Caki2 (cell line): Measurements from ENCODE around the gene MIB2. TPM values are rescaled to one million over a fixed set of nuclear protein-coding genes. Genes with fewer than 3 reads are reported as not detected.
"Not testable (repeated sequence)": the region's sequence is repeated elsewhere in the genome, so short reads cannot be mapped to it uniquely, and the experiment has no call there.

Experiments used
- DNase-seq: peaks from one replicate; pipeline ENCODE4 v3.0.0-alpha.2; 2015; ENCODE audit warnings: low read depth
- in situ Hi-C: cut with HindIII; loops from 2 replicates; pipeline ENCODE4 v1.10.0; 2016; ENCODE audit warnings: low sequenced_read_pairs, low pct_unique_long_range_greater_than_20kb, mixed read lengths
- total RNA-seq: library from RNA; depleted of rRNA; stranded (reverse); fragments of >200 nt; shearing (Covaris generic); gene quantifications from 2 replicates; pipeline ENCODE4 v1.2.3, GENCODE V29; 2014; ENCODE audit warnings: low replicate concordance

MIB2 gene
- total RNA-seq, 1 experiment from 2014 or later, result 49.0 TPM

- DNase-seq, result no peak
- in situ Hi-C loops, result no loop called here
Observed at GRCh38 chr1:1623181-1623630, 7.9 kb downstream of the MIB2 start.

- in situ Hi-C loops, result no loop called here
Observed at GRCh38 chr1:1623631-1624442, 8.5 kb downstream of the MIB2 start.

GRCh38 chr1:1624443-1625403 lies 9.4 kb downstream of the MIB2 start:
- in situ Hi-C loops, result no loop called here
- no peak for DNase-seq

More at GRCh38 chr1:1623631-1624442, 8.5 kb downstream of the MIB2 start:
- DNase-seq, result no peak

- no peak for DNase-seq
- in situ Hi-C loops, result no loop called here
Observed at GRCh38 chr1:1625404-1625775, 10.1 kb downstream of the MIB2 start.

- DNase-seq, result no peak
- in situ Hi-C loops, result no loop called here
Observed at GRCh38 chr1:1625824-1626206, 10.5 kb downstream of the MIB2 start.

- no peak for DNase-seq
- in situ Hi-C loops, result no loop called here
Observed at GRCh38 chr1:1626207-1627141, 11.2 kb downstream of the MIB2 start.

GRCh38 chr1:1627261-1627828 lies 12.0 kb downstream of the MIB2 start:
- DNase-seq, result no peak
- in situ Hi-C loops, result no loop called here

GRCh38 chr1:1627829-1628753 lies 12.8 kb downstream of the MIB2 start:
- in situ Hi-C loops, result no loop called here
- no peak for DNase-seq

- in situ Hi-C loops, result no loop called here
- no peak for DNase-seq
Observed at GRCh38 chr1:1628754-1629429, 13.6 kb downstream of the MIB2 start.

- DNase-seq, result no peak
- in situ Hi-C loops, result no loop called here
Observed at GRCh38 chr1:1629430-1630190, 14.3 kb downstream of the MIB2 start.

- no peak for DNase-seq
- in situ Hi-C loops, result no loop called here
Observed at GRCh38 chr1:1630191-1630964, 15.1 kb downstream of the MIB2 start.

- in situ Hi-C loops, result no loop called here
- DNase-seq, result no peak
Observed at GRCh38 chr1:1630965-1631781, 15.9 kb downstream of the MIB2 start.

GRCh38 chr1:1631782-1632420 lies 16.6 kb downstream of the MIB2 start, which contains the start of gene MMP23B:
TSS of gene MMP23B (plus strand) at chr1:1632173. CDS start at chr1:1632219, 46 bp downstream.
- no peak for DNase-seq
- in situ Hi-C loops, result no loop called here

GRCh38 chr1:1633409-1633808 lies 18.1 kb downstream of the MIB2 start:
- DNase-seq, in situ Hi-C loops: not testable (repeated sequence)
